Measurements from ENCODE around the gene OR52A1.

OR52A1 gene

GRCh38 chr11:5131584-5132335, 22.8 kb downstream of the OR52A1 start:
- no peak for DNase-seq (ENCODE audit: low read depth, low spot score)

DNA sequence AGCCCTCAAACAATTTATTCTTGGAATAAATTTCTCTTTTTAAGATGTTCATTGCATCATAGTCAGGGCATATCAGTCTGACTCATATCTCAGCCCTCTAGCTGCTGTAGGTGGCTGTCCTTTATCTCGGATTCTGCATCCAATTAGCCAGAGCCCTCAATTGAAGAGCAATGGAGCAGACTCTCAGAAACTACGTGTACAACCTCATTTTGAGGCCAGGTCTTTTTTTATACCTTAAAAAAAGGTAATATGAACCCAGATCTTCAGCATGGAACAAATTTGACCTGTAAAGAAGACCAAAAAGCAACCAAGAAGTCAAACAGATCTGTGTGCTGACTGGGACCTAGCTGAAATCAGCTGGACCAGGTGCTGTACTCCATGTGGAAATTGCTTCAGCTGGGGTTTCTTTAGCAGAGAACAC, 25.1 kb downstream of the OR52A1 start:
- DNase-seq (ENCODE audit: low read depth, low spot score), result no peak

DNA sequence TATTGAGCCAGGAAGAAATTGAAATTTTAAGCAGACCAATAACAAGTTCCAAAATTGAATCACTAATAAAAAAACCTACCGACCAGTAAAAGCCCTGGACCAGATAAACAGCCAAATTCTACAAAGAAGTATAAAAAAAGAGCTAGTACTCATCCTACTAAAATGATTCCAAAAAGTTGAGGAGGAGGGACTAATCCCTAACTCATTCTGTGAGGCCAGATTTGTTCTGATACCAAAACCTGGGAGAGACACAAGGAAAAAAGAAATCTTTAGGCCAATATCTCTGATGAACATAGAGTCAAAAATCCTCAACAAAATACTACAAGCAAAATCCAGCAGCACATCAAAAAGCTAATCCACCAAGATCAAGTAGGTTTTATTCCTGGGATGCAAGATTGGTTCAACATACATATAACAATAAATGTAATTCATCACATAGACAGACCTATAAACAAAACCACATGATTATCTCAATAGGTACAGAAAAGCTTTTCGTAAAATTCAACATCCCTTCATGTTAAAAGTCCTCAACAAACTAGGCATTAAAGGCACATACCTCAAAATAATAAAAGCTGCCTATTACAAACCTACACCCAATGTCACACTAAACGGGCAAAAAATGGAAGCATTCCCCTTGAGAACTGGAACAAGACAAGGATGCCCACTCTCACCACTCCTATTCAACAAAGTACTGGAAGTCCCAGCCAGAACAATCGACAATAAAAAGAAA, 29.5 kb downstream of the OR52A1 start:
- no peak for DNase-seq (ENCODE audit: low read depth, low spot score)

DNA sequence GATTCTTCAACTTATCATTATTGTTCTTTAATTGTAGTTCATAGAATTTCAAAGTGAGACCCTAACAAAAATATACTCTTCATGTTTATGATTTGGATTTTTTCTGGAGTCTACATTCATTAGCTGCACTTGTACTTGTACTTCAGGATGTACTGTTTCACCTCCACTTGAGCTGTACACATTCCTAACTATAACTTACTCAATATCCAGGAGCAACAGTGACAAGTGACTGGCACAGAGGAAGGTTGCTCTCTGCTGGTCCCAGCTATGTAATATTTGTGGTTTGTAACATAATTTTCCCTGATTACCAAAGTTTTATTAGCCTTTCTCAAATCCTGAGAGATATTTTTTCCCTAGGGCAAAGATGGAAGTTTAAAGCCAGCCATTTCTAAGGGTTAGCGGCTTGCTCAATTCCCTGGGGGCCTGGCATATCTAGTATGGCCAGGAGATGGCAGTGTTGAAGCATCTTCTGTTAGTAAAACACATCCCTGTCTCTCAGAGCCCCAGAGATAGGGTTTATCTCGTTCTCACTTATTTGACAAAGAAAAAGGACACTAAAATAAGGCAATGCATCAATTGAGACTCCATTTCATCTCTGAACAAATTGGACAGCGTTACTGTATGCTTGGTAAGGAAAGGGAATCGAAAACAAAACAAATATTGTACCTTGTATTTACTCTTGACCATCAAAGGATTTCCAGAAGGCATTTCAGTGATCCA, 30.6 kb downstream of the OR52A1 start:
- peak; percentile 35 for DNase-seq (ENCODE audit: low read depth, low spot score)

DNA sequence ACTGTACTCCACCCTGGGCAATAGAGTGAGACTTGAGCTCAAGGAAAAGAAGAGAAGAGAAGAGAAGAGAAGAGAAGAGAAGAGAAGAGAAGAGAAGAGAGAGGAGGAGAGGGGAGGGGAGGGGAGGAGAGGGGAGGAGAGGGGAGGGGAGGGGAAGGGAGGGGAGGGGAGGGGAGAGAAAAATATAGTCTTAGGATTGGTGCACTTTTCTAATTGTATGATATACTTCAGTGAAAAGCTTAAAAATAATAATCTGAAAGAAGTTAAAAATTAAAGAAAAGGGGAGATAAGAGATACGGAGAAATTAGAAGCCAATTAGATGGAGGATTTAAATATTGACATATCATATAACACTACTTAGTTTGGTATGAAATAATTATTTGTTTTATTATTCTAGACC, 35.7 kb downstream of the OR52A1 start:
- DNase-seq (ENCODE audit: low read depth, low spot score), result no peak

DNA sequence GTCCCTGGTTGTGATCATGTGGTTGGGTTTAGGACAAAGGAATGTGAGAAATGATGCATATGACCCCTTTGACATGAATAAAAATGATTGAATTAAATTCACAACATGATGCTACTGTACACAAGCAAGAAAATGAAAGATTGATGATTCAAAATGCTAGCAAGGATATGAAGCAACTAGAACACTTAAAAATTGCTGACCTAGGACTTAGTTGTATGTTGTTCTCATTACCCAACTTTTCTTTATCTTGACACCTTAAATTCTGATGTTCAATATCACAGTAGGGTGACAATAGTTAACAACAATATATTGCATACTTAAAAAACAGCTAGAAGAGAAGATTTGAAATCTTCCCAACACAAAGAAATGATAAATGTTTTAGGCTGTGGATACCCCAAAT, 37.0 kb downstream of the OR52A1 start:
- no peak for DNase-seq (ENCODE audit: low read depth, low spot score)

DNA sequence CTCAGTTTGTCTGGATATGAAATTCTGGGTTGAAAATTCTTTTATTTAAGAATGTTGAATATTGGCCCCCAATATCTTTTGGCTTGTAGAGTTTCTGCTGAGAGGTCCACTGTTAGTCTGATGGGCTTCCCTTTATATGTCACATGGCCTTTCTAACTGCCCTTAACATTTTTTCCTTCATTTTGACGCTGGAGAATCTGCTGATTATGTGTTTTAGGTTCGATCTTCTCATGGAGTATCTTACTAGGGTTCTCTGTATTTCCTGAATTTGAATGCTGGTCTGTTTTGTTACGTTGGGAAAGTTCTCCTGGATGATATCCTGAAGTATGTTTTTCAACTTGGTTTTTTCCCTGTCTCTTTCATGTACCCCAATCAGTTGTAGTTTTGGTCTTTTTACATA, 39.2 kb downstream of the OR52A1 start:
- DNase-seq (ENCODE audit: low read depth, low spot score), result no peak

GRCh38 chr11:5107285-5107684, 47.3 kb downstream of the OR52A1 start:
- DNase-seq (ENCODE audit: low read depth, low spot score), result no peak

DNA sequence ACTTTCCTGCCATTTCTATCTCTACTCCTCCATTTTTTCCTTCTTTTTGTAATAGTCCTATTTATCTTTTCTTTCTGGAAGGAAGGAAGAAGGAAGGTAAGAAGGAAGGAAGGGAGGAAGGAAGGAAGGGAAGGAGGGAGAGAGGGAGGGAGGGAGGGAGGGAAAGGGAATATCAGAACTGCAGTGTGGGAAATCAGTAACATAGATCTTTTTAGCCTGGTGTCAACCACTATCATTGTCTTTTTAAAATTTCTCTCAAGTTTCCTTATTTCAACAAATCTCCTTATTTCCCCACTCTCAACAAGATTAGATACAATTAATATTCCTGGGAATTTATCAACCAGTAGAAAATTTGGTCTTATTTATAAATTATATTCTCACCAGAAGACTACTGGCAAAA, 51.5 kb downstream of the OR52A1 start:
- no peak for DNase-seq (ENCODE audit: low read depth, low spot score)

DNA sequence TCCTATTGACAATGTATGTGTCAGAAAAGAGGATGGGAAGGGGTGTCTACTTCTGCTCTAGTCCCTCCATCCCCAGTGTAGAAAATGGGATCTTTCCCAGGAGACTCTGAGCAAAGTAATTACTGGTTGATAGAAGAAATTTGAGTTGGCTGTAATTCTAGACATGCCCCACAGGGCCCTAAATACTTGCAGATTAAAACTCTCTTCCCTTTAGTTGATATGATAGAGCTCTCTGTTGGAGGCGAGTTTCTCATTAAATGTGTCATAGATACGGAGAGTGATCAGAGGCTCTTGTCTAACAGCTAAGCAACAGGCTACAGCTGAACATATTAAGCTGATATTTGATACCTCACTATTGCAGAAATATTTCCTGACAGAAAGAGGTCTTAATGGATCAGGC, 52.3 kb downstream of the OR52A1 start:
- no peak for DNase-seq (ENCODE audit: low read depth, low spot score)

- no peak for DNase-seq (ENCODE audit: low read depth, low spot score)
Measured at GRCh38 chr11:5096011-5096410, 58.5 kb downstream of the OR52A1 start.
